Adrenal gland (tissue), 12 donors: ENCODE data around the gene NPBWR2. TPM values are rescaled to one million over a fixed set of nuclear protein-coding genes. Genes with fewer than 3 reads are reported as not detected.

Experiments
- DNase-seq, 7 donors: peaks; one replicate each; pipeline ENCODE4 v3.0.0-alpha.2; 2019 to 2020
- H3K27ac ChIP-seq, 5 donors: fragments of 200-600 bp; sonication (generic) in 4 of 5; 1 replicate in 3 of 5; 2 replicates in 2 of 5; pipeline versions ENCODE4 v1.5.1 to v1.8.0; 2016 to 2020; ENCODE audit warnings: mild to moderate bottlenecking in 1 of 5
- H3K27me3 ChIP-seq: fragments of 200-600 bp; 2 replicates; pipeline ENCODE4 v1.8.0; 2021
- H3K36me3 ChIP-seq, 2 donors: fragments of 200-600 bp; replicated peaks in 1 of 2; 1 replicate in 1 of 2; 2 replicates in 1 of 2; pipeline versions ENCODE4 v1.5.1 to v1.8.0; 2018 to 2022
- H3K4me1 ChIP-seq, 2 donors: fragments of 200-600 bp; replicated peaks in 1 of 2; 1 replicate in 1 of 2; 2 replicates in 1 of 2; pipeline versions ENCODE4 v1.5.1 to v1.8.0; 2018 to 2021
- H3K4me3 ChIP-seq, 4 donors: fragments of 200-600 bp; sonication (generic) in 3 of 4; one replicate each; pipeline ENCODE4 v1.5.1; 2016 to 2018
- H3K9me3 ChIP-seq, 3 donors: fragments of 200-600 bp; sonication (generic) in 1 of 3; replicated peaks in 1 of 3; 1 replicate in 2 of 3; 2 replicates in 1 of 3; pipeline versions ENCODE4 v1.5.1 to v1.8.0; 2016 to 2021
- POLR2A ChIP-seq, 2 donors: fragments of 450-650 bp; IDR thresholded peaks; one replicate each; pipeline ENCODE4 v1.6.1; 2017; ENCODE audit warnings: antibody characterized with exemption in 2 of 2, mild to moderate bottlenecking in 2 of 2, moderate library complexity in 1 of 2
- WGBS, 4 donors: extraction: QIAGEN DNeasy Blood & Tissue Kit in 2 of 4; methylation state at CpG; one replicate each; pipeline versions ENCODE4 v1.1.5 to v1.1.7; 2013 to 2017; 5-methylcytosine and 5-hydroxymethylcytosine counted together
- intact Hi-C, 2 donors: fragments of 100-400 bp; cut with DNase I; formaldehyde crosslinking; loops; one replicate each; pipeline versions ENCODE4 v1.14.1 to v1.15.0; 2022 to 2023
- polyA plus RNA-seq, 3 donors: library from polyadenylated mRNA; stranded (reverse); fragments of 200-250 nt in 2 of 3; fragments of 350-450 nt in 1 of 3; fragmentation: Illumina TruSeq in 1 of 3; extraction: RNeasy Lipid Tissue Mini Kit (QIAGEN cat#74804) in 1 of 3; gene quantifications; one replicate each; pipeline ENCODE4 v1.2.3, GENCODE V29; 2013 to 2014
- total RNA-seq, 9 donors: library from RNA; depleted of rRNA in 4 of 9; stranded (reverse); fragments of >200 nt in 4 of 9; fragments of 120-200 nt in 1 of 9; fragmentation: NEBNext Ultra II Directional in 1 of 9; extraction: Animal tissue kit (Norgen Biotek cat#: 25700) in 1 of 9; gene quantifications; one replicate each; pipeline versions ENCODE4 v1.1.0 to v1.2.4, GENCODE V29; 2013 to 2023
- TF ChIP-seq, protein P1 (sequence below), 6 experiments: fragments of 450-650 bp in 4 of 6; fragments of 200-600 bp in 2 of 6; sonication (generic) in 1 of 6; IDR thresholded peaks; 1 replicate in 5 of 6; 2 replicates in 1 of 6; pipeline versions ENCODE4 v1.5.1 to v1.8.0; 2016 to 2021; ENCODE audit warnings: antibody characterized with exemption in 6 of 6, mild to moderate bottlenecking in 2 of 6, moderate library complexity in 1 of 6
- donor health status: healthy with polysubstance abuse.
- donor health status: Bipolar disorder and iron deficiency.
- donor health status: DM: yes; HTN: yes; CAD: no.
- donor health status: DM: no; HTN: no; CAD: no.
- donor health status: DM: no; HTN: no; CAD: no.
- donor health status: DM: yes; HTN: yes; CAD: no.

NPBWR2 gene
- total and polyA plus RNA-seq, 12 donors = 0.18 to 0.42 (median 0.33) TPM; not detected in 8

DNA sequence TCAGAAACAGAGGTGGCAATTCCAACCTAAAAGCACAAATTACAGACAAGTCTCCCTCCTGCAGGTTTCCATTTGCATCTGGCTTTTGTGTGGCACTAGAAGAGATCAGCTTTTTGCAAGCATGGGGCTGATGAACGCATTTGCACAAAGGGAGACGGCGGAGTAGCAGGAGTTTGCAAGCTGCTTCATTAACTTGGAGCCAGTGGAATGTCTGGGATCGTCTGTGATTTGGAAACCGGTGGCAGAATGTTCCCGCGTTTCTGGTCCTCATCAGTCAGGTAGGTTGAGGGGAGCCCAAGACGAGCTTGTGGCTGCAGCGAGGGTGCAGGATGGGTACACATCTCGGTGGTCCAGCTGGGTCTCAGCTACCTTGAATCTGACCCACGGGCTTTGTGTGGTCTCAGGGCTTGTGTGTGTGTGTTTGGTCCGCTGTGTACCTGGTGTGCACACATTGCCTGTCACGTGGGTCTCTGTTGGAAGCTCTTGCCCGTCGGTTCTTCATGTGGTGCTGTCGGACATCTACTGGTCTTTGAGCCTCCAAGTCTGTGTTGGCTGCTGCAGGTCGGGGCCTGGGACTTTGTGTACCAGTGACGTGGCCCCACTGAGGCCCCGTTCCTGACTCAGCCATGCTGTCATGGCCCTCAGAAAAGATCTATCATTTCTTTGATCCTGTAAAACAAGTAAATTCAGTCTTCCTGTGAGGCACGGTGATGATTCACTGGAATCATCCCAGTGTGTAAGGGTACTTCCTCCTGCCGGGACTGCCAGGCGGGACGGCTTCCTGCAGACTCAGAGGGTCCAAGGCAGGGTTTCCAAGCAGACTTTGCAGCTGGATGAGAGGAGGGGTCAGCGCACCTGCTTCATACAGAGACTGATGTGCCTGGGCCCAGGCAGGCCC lies 44.5 kb upstream of the NPBWR2 start:
- intact Hi-C loops = no loop called here
- DNase-seq = no peak
- Histone ChIP-seq H3K4me1 (no peaks in the 10 kb centered on the region), H3K27ac (no peak overlapping the region), H3K36me3 (no peaks in the 10 kb centered on the region), H3K4me3 (no peak overlapping the region), H3K27me3 (no peaks in the 10 kb centered on the region), H3K9me3 (no peaks in the 10 kb centered on the region)
- 73 to 81% (median 79%) methylated on average over 19 to 24 of the region's 24 CpGs for WGBS, 4 donors
- no peak for TF ChIP-seq POLR2A (IDR thresholded peaks at IDR 0.05)
- TF ChIP-seq, protein P1, sequence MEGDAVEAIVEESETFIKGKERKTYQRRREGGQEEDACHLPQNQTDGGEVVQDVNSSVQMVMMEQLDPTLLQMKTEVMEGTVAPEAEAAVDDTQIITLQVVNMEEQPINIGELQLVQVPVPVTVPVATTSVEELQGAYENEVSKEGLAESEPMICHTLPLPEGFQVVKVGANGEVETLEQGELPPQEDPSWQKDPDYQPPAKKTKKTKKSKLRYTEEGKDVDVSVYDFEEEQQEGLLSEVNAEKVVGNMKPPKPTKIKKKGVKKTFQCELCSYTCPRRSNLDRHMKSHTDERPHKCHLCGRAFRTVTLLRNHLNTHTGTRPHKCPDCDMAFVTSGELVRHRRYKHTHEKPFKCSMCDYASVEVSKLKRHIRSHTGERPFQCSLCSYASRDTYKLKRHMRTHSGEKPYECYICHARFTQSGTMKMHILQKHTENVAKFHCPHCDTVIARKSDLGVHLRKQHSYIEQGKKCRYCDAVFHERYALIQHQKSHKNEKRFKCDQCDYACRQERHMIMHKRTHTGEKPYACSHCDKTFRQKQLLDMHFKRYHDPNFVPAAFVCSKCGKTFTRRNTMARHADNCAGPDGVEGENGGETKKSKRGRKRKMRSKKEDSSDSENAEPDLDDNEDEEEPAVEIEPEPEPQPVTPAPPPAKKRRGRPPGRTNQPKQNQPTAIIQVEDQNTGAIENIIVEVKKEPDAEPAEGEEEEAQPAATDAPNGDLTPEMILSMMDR (IDR thresholded peaks at IDR 0.05) = no peak

DNA sequence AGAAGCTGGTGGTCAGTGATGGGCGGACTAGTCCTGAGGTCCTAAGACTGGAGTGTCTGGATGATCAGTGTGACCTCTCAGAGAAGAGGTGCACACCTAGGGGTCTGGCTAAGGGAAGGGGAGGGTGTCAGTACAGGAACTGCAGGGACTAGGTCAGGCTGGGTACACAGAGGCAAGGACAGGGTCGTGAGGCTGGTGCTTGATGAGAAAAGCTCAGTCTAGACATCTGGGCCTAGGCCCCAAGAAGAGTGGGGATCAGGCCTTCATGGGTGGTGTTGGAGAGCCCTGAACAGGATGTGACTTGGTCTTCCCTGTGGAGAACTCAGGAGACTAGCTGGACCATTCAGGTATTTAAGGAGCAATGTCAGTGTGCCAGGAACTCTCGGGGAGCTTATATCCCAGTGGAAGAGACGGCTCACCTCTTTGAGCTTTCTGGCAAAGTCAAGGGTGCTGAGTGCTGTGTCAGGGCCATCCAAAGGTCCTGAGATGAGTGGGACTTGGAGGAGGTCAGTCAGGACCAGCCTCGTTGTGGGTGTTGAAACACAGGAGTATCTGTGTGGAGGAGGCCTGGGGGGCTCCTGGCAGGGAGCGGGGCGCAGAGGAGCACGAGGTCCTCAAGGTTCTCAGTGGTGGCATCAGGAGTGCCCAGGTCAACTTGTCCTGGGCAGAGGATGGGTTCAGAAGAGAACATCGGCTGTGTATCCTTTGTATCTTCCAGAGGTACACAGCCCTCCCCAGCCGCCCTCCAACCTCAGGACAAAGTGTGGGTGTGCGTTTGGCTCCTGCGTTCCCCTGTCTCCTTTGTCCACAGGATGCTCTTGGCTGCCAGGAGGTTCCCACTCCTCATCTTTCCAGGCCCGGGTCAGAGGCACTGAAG lies 43.6 kb upstream of the NPBWR2 start:
- Histone ChIP-seq H3K27ac (no peak overlapping the region), H3K36me3 (no peaks in the 10 kb centered on the region), H3K27me3 (no peaks in the 10 kb centered on the region), H3K9me3 (no peaks in the 10 kb centered on the region), H3K4me3 (no peak overlapping the region), H3K4me1 (no peaks in the 10 kb centered on the region)
- DNase-seq = no peak
- no peak for TF ChIP-seq POLR2A (IDR thresholded peaks at IDR 0.05)
- TF ChIP-seq, protein P1 (IDR thresholded peaks at IDR 0.05) = no peak
- intact Hi-C loops = no loop called here
- 73 to 88% (median 77%) methylated on average over 7 to 13 of the region's 13 CpGs for WGBS, 4 donors

DNA sequence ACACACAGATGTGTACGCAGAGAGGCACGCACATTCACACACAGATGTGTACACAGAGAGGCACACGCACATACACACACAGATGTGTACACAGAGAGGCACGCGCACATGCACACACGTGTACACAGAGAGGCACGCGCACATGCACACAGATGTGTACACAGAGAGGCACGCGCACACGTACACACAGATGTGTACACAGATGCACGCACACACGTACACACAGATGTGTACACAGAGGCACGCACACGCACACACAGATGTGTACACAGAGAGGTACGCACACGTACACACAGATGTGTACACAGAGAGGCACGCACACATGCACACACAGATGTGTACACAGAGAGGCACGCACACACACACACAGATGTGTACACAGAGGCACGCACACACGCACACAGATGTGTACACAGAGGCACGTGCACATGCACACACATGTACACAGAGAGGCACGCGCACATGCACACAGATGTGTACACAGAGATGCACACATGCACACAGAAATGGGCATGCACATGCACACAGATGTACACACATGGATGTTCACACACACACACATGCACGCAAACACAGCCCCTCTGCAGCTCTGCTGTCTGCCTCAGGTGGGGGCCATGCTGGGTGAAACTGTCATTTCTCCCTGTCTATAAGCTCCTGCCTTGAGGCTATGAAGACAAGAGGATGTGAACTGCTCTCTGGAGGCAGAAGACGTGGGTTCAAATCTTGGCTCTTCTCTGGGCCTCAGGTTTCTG lies 42.6 kb upstream of the NPBWR2 start:
- Histone ChIP-seq H3K4me1 (no peaks in the 10 kb centered on the region), H3K36me3 (no peaks in the 10 kb centered on the region), H3K27me3 (no peaks in the 10 kb centered on the region), H3K9me3 (no peaks in the 10 kb centered on the region), H3K27ac (no peak overlapping the region), H3K4me3 (no peak overlapping the region)
- no peak for TF ChIP-seq POLR2A (IDR thresholded peaks at IDR 0.05)
- TF ChIP-seq, protein P1 (IDR thresholded peaks at IDR 0.05) = no peak
- no peak for DNase-seq
- WGBS, 4 donors = 88 to 94% (median 91%) methylated on average over 26 of the region's 26 CpGs
- intact Hi-C loops = no loop called here

DNA sequence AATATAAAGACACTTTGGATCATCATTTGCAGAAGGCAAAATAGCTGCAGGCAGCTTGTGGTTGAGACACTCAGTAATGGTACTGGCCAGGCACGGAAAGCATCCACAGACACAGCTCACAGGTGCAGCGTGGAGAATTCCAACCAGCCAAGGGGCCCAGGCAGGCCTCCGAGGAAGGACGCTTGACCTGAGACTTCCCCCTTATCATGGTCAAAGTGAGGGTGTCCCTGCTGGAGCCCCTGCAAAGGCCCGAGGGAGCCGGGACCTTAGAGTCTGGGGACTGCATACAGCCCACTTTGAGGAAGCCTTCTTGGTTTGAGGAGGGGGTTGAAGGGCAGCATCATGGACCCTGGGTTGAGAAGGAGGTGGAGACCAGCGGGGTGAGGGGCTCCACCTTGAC lies 41.8 kb upstream of the NPBWR2 start:
- no peaks in the 10 kb centered on the region for H3K27me3 ChIP-seq
- no peak for DNase-seq
- 89 to 97% (median 89%) methylated on average over 6 to 7 of the region's 7 CpGs for WGBS, 4 donors
- TF ChIP-seq, protein P1 (IDR thresholded peaks at IDR 0.05) = no peak
- no peak for TF ChIP-seq POLR2A (IDR thresholded peaks at IDR 0.05)
- intact Hi-C loops = no loop called here
- H3K36me3 ChIP-seq = no peaks in the 10 kb centered on the region
- H3K27ac ChIP-seq = no peak overlapping the region
- H3K4me3 ChIP-seq = no peak overlapping the region
- no peaks in the 10 kb centered on the region for H3K9me3 ChIP-seq
- H3K4me1 ChIP-seq = no peaks in the 10 kb centered on the region
